Right forelimb (tissue), 1 donor: ENCODE results near the gene RALGPS1.
A peak's percentile ranks its signal among the peaks of the same experiment; 100 is the strongest.

ENCODE experiments used
- DNase-seq: peaks from one replicate; pipeline ENCODE4 v3.0.0-alpha.2; 2018

The RALGPS1 gene

GRCh38 chr9:127210851-127211730, 296.5 kb downstream of the RALGPS1 start:
- peak; percentile 37 for DNase-seq

- peak; percentile 29 for DNase-seq
These were observed 297.4 kb downstream of the RALGPS1 start for GRCh38 chr9:127211983-127212382.

- no peak for DNase-seq
These were observed 297.9 kb downstream of the RALGPS1 start for GRCh38 chr9:127212453-127212852.

- peak; percentile 30 for DNase-seq
These were observed 299.3 kb downstream of the RALGPS1 start for GRCh38 chr9:127213859-127214258.

GRCh38 chr9:127214421-127215267, 300.1 kb downstream of the RALGPS1 start:
- peak; percentile 50 for DNase-seq

- DNase-seq: no peak
These were observed 301.0 kb downstream of the RALGPS1 start for GRCh38 chr9:127215268-127216209.

GRCh38 chr9:127216210-127216887, 301.8 kb downstream of the RALGPS1 start:
- DNase-seq: no peak

GRCh38 chr9:127216888-127217217, 302.3 kb downstream of the RALGPS1 start:
- DNase-seq: no peak

GRCh38 chr9:127218818-127219217, 304.2 kb downstream of the RALGPS1 start:
- DNase-seq: no peak

GRCh38 chr9:127219520-127219919, 304.9 kb downstream of the RALGPS1 start:
- no peak for DNase-seq

- no peak for DNase-seq
These were observed 307.1 kb downstream of the RALGPS1 start for GRCh38 chr9:127221695-127222094.

- DNase-seq: no peak
These were observed 308.0 kb downstream of the RALGPS1 start for GRCh38 chr9:127222388-127223095.

- no peak for DNase-seq
These were observed 308.7 kb downstream of the RALGPS1 start for GRCh38 chr9:127223266-127223665.

- no peak for DNase-seq
These were observed 309.2 kb downstream of the RALGPS1 start for GRCh38 chr9:127223810-127224177.

- peak; percentile 92 for DNase-seq
These were observed 309.7 kb downstream of the RALGPS1 start for GRCh38 chr9:127224178-127224882.

- DNase-seq: peak; percentile 100
These were observed 310.5 kb downstream of the RALGPS1 start for GRCh38 chr9:127224883-127225739.

- DNase-seq: no peak
These were observed 311.4 kb downstream of the RALGPS1 start for GRCh38 chr9:127225801-127226625.

- no peak for DNase-seq
These were observed 315.3 kb downstream of the RALGPS1 start for GRCh38 chr9:127229691-127230417.
